ENCODE measurements around the gene SPON1. TPM values are rescaled to one million over a fixed set of nuclear protein-coding genes. Genes with fewer than 3 reads are reported as not detected.

SPON1 gene
- total RNA-seq, 6 experiments from 2014 or later = not detected

DNA sequence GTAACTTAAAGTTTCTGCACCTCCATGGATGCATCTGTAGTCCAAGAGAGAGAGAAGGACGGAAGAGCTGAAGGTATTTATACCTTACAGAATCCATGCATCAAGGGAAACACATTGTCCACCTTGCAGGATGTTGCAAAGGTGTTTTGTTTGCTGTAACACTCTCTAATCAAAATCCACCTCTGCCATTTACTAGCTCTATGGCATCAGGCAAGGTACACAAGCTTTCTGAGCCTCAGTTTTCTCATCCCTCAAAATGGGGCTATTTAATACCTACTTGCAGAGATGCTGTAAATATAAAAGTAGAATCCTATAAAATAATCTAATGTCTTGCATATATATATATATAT, 21.6 kb upstream of the SPON1 start:
- Mint-ChIP-seq H3K27ac (no peak overlapping the region), H3K27me3 (ENCODE audit: insufficient read depth) (peaks cover 4% of the 10 kb centered on the region; the same call in 1 of the 2 replicates), H3K9me3 (peaks cover 9% of the 10 kb centered on the region), H3K36me3 (ENCODE audit: low read depth) (no peaks in the 10 kb centered on the region), H3K4me3 (no peak overlapping the region; the same call in 1 of the 2 replicates), H3K4me1 (ENCODE audit: low read depth) (peaks cover 30% of the 10 kb centered on the region)
- TF ChIP-seq, protein P1, sequence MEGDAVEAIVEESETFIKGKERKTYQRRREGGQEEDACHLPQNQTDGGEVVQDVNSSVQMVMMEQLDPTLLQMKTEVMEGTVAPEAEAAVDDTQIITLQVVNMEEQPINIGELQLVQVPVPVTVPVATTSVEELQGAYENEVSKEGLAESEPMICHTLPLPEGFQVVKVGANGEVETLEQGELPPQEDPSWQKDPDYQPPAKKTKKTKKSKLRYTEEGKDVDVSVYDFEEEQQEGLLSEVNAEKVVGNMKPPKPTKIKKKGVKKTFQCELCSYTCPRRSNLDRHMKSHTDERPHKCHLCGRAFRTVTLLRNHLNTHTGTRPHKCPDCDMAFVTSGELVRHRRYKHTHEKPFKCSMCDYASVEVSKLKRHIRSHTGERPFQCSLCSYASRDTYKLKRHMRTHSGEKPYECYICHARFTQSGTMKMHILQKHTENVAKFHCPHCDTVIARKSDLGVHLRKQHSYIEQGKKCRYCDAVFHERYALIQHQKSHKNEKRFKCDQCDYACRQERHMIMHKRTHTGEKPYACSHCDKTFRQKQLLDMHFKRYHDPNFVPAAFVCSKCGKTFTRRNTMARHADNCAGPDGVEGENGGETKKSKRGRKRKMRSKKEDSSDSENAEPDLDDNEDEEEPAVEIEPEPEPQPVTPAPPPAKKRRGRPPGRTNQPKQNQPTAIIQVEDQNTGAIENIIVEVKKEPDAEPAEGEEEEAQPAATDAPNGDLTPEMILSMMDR (IDR thresholded peaks at IDR 0.05) = no peak
- no peak for DNase-seq

DNA sequence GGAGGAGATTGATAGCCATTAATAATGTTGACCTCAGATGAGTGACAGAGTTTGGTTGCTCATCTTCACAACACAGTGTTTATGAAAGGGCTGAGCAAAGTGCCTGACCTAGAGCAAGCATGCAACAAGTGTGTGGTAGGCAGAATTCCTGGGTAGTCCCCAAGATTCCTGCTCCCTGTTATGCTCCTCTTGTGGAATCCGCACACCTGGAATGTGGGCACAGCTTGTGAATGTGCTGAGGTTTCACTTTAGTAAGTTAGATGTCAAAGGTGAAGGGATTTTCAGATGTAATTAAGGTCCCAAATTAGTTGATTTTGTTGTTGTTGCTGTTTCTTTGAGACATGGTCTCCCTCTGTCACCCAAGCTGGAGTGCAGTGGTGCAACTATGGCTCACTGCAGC, 20.7 kb upstream of the SPON1 start:
- Mint-ChIP-seq H3K9me3 (peaks cover 9% of the 10 kb centered on the region), H3K27ac (no peak overlapping the region), H3K36me3 (ENCODE audit: low read depth) (no peaks in the 10 kb centered on the region), H3K27me3 (ENCODE audit: insufficient read depth) (peaks cover 4% of the 10 kb centered on the region; the same call in 1 of the 2 replicates), H3K4me1 (ENCODE audit: low read depth) (peaks cover 30% of the 10 kb centered on the region), H3K4me3 (no peak overlapping the region)
- DNase-seq = no peak
- TF ChIP-seq, protein P1 (IDR thresholded peaks at IDR 0.05) = no peak

DNA sequence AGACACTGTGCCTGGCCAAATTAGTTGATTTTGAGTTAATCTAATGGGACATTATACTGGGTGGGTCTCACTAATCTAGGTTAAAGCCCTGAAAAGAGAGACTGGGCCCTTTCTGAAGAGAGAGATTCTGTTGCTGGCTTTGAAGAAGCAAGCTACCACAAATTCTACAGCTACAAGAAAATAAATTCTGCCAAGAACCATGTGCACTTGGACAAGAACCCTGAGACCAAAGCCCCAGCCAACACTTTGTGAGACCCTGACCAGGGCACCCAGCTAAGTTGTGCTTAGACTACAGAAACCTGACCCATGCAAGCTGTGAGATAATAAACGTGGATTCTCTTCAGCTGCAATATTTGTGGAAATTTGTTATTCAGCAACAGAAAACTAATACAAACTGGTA, 20.1 kb upstream of the SPON1 start:
- TF ChIP-seq, protein P1 (IDR thresholded peaks at IDR 0.05) = no peak
- H3K9me3 Mint-ChIP-seq = peaks cover 5% of the 10 kb centered on the region

DNA sequence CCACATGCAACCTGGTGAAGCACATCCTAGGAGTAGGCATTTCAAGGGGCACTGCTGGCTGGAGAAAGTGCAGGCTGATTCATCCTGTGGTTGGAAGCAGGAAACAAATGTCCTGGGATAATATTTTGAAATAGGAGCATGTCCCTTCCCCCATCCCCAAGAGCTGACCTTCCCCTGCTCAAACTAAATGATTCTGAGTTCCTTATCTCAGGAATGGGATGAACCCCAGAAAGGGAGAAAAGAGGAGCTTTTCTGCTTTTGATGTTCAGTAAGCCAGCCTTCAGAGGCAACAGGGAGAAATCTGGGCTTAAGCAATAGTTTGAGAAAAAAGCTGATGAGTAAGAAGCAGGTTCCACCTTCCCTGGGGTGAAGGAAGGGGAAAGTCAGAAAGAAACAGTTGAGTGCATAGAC, 19.5 kb upstream of the SPON1 start:
- TF ChIP-seq, protein P1 (IDR thresholded peaks at IDR 0.05) = no peak
- peak; percentile 51 for DNase-seq
- H3K36me3 Mint-ChIP-seq (ENCODE audit: low read depth) = no peaks in the 10 kb centered on the region
- peak overlapping the region; percentile 45 for H3K27ac Mint-ChIP-seq
- peaks cover 30% of the 10 kb centered on the region for H3K4me1 Mint-ChIP-seq (ENCODE audit: low read depth)
- H3K27me3 Mint-ChIP-seq (ENCODE audit: insufficient read depth) = peaks cover 4% of the 10 kb centered on the region; the same call in 1 of the 2 replicates
- H3K4me3 Mint-ChIP-seq = peak overlapping the region; percentile 27; the same call in 1 of the 2 replicates
- H3K9me3 Mint-ChIP-seq = peaks cover 2% of the 10 kb centered on the region; the same call in 1 of the 2 replicates

More for the DNA sequence above, 20.1 kb upstream of the SPON1 start:
- Mint-ChIP-seq H3K36me3 (ENCODE audit: low read depth) (no peaks in the 10 kb centered on the region), H3K27me3 (ENCODE audit: insufficient read depth) (peaks cover 4% of the 10 kb centered on the region; the same call in 1 of the 2 replicates), H3K4me1 (ENCODE audit: low read depth) (peaks cover 30% of the 10 kb centered on the region), H3K4me3 (no peak overlapping the region), H3K27ac (no peak overlapping the region)
- no peak for DNase-seq

DNA sequence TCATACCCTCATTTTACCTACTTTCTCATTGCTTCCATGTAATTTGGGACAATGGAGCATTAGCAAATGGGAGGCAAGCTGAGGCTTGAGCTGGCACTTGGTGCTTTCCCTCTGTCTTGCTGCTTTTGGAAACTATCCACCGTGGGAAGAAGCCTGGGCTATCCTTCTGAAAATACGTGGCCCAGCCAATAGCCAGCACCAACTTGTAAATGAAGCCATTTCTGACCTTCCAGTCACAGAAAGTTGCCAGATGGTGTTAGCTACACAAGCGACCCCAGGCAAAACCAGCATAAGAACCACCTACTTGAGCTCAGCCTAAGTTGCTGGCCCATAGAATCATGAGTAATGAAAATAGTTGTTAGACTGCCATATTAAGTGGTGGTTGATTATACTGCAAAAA, 18.5 kb upstream of the SPON1 start:
- Mint-ChIP-seq H3K36me3 (ENCODE audit: low read depth) (no peaks in the 10 kb centered on the region), H3K9me3 (no peaks in the 10 kb centered on the region), H3K27ac (no peak overlapping the region), H3K27me3 (ENCODE audit: insufficient read depth) (peaks cover 7% of the 10 kb centered on the region; the same call in 1 of the 2 replicates), H3K4me3 (no peak overlapping the region), H3K4me1 (ENCODE audit: low read depth) (peaks cover 30% of the 10 kb centered on the region)
- no peak for DNase-seq
- TF ChIP-seq, protein P1 (IDR thresholded peaks at IDR 0.05) = no peak
